LNCaP clone FGC (cell line): ENCODE measurements around the gene PRKAR1B.

Experiments used
- DNase-seq: peaks from one replicate; pipeline ENCODE4 v3.0.0-alpha.2; 2011; ENCODE audit warnings: low read depth
- H3K4me3 ChIP-seq: 2 replicates; pipeline ENCODE4 v1.5.1; 2011; ENCODE audit warnings: mild to moderate bottlenecking, low read depth, low read length, control low read depth
- CTCF ChIP-seq: IDR thresholded peaks from 2 replicates; pipeline ENCODE4 v1.5.1; 2012; ENCODE audit warnings: mild to moderate bottlenecking; ENCODE audit not compliant: control insufficient read depth, insufficient read depth; ENCODE audit errors: extremely low read depth

The PRKAR1B gene

GRCh38 chr7:674454-675410 is 52.3 kb downstream of the PRKAR1B start:
- no peak overlapping the region for H3K4me3 ChIP-seq
- DNase-seq = no peak
- TF ChIP-seq CTCF = no peak

GRCh38 chr7:673681-674453 is 53.2 kb downstream of the PRKAR1B start:
- no peak for TF ChIP-seq CTCF
- H3K4me3 ChIP-seq = no peak overlapping the region
- no peak for DNase-seq

- no peak for TF ChIP-seq CTCF
- DNase-seq = no peak
- H3K4me3 ChIP-seq = no peak overlapping the region
Measured at GRCh38 chr7:672891-673290, 54.2 kb downstream of the PRKAR1B start.

GRCh38 chr7:671415-672042 is 55.6 kb downstream of the PRKAR1B start:
- no peak for DNase-seq
- H3K4me3 ChIP-seq = no peak overlapping the region
- no peak for TF ChIP-seq CTCF

- H3K4me3 ChIP-seq = no peak overlapping the region
- DNase-seq = no peak
- TF ChIP-seq CTCF = no peak
Measured at GRCh38 chr7:670501-671390, 56.3 kb downstream of the PRKAR1B start.

- no peak for TF ChIP-seq CTCF
- no peak for DNase-seq
Measured at GRCh38 chr7:668958-669357, 58.1 kb downstream of the PRKAR1B start.

More at GRCh38 chr7:668958-669357, 58.1 kb downstream of the PRKAR1B start:
- no peak overlapping the region for H3K4me3 ChIP-seq
